GM18861 (cell line): ENCODE measurements around the gene GRP.
"Not testable (repeated sequence)": the region's sequence is repeated elsewhere in the genome, so short reads cannot be mapped to it uniquely, and the experiment has no call there.

ENCODE experiments used
- ATAC-seq: cut with Tn5 transposase; IDR thresholded peaks from one replicate; pipeline ENCODE4 v1.9.1; 2021; ENCODE audit not compliant: unreplicated experiment

GRP gene

DNA sequence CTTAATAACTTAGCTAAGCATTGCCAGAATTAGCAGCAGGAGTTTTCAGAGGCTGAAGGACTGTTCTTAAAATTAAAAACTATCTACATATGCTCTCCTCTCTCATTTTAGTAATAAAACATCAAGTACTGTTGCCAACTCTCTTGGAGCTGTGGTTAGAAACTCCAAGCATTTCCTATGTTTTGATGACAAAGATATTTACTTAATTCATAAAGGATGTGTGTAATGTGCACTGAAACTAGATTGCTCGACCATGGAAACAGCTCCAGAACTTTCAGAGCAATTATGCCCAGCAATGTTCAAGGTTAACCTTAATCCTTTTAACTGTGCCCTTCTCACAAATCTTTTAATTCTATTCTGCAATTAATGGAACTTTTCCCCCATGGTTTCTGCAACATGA lies 8.4 kb downstream of the GRP start:
- no peak for ATAC-seq

DNA sequence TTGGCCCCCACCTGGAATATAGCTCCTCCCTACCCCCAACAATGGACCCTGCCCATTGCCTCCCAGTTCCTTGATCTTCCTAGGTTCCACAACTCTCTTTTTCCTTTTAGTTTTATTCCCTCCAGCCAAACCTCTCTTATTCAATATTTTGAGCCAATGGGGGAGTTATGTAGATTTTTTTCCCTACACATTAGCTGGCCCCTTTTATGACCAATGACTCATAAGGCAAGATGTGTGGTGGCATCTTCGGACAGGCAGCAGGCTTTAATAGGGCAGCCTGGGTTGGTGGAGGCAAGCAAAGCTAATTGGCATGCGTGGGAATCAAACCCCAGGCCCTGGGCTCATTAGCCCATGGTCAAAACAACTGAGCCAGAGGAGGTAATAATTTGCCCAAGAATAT lies 9.2 kb downstream of the GRP start:
- ATAC-seq = no peak

DNA sequence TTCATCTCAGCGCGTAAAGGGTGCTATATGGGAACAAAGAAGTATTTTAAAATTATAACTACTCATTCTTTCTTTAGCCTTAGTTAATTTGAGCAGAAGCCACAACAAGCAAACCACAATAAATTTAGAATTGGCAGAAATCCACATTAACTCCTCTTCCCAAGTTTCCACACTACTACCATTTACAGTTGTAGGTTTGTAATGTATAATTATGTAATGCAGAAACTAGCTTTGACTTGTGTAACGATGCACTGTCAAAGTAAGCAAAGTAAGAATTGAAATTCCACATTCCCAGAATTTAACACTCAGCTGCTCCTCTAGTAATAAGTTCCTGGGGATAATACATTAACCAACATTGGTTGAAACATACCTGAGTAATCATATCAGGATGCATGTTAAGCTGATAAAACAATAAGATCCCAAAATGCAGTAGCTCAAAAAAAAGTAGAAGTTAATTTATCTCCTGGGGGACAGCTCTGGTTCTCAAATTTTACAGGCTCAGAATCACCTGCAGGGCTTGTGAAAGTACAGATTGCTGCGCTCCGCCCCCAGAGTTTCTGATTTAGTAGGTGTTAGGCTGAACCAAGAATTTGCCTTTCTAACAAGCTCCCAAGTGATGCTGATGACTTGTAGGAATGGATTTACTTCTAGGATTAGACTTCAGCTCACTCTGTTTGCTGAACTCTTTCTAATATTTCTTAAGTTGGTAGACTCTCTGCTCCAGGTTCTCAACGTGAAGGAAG lies 9.9 kb downstream of the GRP start:
- no peak for ATAC-seq

DNA sequence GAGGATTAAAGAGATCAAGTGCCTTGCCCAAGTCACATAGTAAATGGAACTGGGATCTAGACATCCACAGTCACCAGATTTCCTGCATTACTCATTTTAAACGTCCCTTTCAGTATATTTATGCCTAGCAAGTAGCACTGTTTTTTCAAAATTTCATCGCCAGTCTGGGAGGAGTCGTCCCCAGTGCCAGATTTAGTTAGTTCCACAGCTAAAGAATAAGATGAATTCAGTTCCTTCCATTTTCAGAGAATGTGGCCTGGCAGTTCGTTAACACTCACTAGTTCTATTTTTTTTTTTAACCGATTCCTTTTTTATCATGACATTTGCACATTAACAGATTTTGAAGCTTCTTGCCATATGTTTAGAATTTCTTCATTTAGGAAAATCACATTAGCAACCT lies 11.2 kb downstream of the GRP start:
- ATAC-seq = no peak

DNA sequence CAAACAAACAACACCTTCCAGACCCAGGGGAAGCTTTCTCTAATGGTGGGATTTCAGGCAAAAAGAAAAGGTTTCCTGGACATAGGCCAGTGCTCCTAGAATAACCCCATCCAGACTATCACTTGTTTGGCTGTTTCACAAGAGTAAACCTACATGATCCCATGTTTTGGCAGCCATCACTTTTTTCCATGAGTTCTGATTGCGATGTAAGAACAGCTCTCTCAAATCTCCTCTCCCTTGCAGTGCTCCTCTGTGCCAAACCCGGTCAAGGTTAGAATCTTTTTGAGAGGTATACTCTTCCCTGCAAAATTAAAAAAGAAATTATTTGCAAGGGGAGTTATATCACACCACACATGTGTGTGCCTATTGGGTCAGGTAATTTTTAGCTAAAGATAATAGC lies 11.9 kb downstream of the GRP start:
- no peak for ATAC-seq

DNA sequence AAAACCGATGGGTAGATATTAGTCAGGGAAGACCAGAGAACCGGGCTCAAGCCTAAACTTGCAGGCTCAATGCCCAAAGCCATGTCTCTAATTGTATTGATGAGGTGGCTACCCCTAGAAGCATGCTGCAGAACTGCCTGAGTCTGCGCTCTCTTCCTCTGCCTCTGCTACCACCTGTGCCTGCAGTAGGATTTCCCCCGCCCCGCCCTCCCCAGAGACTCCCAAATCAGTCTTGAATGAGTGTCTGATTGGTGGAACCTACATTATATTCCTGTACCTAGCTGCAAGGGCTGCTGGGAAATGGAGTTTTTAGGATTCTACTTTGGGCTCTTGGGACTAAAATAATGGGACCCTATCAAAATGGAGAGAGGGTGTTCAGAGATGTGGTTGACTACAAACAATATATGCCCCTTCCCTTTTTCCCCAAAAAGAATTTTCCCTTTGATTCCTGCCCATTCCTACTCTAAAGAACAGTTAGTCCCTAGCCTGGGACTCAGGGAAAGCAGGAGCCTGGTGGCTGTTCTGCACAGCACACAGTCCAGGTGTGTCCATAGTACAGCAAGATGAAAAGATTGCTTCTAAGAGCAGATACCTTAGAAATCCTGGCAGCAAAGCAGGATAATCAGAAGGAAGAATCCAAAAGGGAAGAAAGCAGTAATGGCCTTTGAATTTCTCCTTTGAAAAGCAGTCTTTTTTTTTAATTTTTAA lies 12.5 kb downstream of the GRP start:
- no peak for ATAC-seq

DNA sequence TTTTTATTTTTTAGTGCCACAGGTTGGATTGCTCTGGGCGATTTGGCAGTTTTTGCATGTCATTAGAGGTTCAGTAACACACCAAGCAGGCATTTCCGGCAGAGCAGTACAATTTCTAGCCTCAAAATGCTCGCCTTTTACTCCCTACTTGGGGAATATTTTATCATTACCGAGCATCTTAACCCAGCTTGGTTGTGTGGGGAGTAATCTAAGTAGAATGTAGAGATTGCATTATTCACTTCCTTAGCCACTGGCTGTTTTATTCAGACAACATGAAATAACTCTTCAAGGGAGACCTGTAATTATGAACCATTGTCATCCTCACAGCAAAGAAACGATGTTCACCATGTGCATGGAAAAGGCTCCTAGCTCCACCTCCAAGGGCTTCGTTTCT lies 13.1 kb downstream of the GRP start:
- no peak for ATAC-seq

DNA sequence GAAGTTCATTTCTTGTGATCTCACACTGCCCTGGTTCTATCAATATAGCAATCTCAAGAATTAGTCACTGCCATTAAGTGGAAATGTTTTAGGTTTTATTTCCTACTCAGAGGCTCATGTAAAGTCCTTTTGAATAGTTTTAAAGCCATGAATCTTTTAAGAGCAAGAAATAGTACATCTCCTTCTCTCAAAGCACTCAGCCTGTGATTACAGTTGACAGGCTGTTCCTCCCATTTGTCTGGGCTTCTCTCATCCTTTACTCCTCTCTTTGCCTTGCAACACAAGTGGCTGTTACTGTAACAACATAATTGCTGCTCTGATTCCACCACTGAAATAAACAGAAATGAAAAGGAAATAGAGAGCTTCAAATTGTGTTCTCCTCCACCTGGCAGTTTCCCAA lies 18.4 kb downstream of the GRP start:
- no peak for ATAC-seq

DNA sequence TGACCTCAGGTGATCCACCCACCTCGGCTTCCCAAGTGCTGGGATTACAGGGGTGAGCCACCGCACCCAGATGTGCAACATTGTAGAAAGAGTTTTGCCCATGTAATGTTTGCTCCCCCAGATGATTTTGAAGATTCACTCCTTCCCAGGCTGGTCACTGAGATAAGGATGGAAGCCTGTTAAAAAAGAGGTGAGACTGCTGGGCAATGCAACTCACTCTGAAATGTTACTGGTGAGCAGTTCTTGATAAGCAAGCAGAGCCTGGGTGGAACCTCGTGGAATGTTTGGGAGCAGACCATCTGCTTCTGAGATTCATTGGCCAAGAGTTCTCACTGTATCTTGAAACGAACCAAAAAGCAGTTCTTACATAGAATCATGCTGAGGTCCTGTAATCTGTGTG lies 19.7 kb downstream of the GRP start:
- no peak for ATAC-seq

DNA sequence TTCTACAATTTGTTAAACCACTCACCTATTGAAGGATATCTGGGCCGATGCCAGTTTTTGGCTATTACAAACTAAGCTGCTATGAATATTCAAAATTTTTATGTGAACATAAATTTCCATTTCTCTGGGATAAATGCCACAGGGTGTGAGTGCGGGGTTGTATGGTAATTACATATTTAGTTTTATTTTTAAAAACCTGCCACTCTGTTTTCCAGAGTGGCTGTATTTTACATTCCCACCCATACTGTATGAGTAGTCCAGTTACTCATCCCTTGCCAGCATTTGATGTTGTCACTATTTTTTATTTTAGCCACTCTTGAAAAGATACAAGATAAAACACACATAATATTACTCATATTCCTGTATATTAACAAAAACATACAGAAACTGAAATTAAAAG lies 22.9 kb downstream of the GRP start:
- no peak for ATAC-seq

DNA sequence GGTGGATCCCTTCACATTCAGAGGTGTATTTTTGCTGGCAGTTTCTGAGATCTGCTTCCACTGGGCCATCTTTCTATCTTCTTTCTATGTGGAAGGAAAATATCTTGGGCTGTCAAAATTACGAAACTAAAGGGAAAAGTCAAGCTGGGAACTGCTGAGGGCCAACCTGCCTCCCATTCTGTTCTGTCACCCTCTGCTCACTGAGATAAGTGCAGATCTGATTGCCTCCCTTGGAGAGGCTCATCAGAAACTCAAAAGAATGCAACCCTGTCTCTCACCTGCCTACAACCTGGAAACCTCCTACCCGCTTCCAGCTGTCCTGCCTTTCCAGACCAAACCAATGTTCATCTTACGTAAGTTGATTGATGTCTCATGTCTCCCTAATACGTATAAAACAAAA lies 26.8 kb downstream of the GRP start:
- ATAC-seq = no peak

DNA sequence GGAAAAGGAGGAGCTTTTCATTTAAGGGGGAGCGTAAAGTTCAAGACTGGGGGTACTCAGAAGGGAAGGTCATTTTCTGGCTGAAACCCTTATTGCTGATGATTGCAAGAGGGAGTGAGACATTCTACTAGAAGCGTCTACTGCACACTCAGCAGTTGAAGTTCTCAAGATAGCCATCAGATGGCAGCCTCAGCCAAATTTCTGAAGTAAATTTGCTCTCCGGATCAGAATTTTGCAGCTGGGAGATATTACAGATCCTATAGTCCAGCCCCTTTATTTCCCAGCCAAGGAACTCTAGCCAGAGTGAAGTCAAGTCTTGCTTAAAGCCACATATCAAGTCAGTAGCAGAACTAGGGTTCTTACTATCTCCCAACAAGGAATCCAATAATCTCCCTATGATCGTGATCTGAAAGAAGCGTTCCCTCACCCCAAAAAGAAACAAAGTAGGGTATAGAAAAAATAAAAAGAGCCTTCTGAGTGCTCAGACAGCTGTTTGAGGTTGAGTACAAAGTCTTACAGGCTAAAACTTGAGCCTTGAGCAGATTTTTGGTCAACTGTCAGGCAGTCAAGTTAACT lies 29.3 kb downstream of the GRP start:
- no peak for ATAC-seq

DNA sequence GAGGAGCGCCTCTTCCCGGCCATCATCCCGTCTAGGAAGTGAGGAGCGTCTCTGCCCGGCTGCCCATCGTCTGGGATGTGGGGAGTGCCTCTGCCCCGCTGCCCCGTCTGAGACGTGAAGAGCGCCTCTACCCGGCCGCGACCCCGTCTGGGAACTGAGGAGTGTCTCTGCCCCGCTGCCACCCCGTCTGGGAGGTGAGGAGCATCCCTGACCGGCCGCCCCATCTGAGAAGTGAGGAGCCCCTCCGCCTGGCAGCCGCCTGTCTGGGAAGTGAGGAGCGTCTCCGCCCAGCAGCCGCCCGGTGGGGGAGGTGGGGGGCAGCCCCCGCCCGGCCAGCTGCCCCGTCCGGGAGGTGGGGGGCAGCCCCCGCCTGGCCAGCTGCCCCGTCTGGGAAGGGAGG lies 35.5 kb downstream of the GRP start:
- not testable (repeated sequence) for ATAC-seq

DNA sequence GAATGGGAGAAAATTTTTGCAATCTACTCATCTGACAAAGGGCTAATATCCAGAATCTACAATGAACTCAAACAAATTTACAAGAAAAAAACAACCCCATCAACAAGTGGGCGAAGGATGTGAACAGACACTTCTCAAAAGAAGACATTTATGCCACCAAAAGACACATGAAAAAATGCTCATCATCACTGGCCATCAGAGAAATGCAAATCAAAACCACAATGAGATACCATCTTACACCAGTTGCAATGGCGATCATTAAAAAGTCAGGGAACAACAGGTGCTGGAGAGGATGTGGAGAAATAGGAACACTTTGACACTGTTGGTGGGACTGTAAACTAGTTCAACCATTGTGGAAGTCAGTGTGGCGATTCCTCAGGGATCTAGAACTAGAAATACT lies 41.9 kb downstream of the GRP start:
- ATAC-seq = not testable (repeated sequence)

DNA sequence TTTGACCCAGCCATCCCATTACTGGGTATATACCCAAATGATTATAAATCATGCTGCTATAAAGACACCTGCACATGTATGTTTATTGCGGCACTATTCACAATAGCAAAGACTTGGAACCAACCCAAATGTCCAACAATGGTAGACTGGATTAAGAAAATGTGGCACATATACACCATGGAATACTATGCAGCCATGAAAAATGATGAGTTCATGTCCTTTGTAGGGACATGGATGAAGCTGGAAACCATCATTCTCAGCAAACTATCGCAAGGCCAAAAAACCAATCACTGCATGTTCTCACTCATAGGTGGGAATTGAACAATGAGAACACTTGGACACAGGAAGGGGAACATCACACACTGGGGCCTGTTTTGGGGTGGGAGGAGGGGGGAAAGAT lies 42.3 kb downstream of the GRP start:
- ATAC-seq = not testable (repeated sequence)

DNA sequence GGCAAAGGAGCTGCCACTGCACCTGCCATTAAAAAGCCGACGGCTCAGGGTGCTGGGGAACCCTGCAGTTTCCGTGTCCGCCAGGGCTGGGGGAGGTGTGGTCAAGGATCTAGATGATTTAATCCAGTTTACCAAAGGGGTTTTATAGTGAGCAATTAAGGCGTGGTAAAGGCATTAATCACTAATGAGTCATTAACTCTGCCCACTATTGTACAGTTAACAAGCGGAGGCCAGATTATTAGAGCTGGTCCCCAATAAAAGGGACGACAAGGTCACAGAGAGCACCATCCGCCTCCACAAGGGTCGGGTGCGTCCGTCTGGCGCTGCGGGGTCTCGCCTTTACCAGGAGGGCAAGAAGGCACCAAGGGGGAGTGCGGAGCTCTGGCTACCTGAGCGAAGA lies 43.7 kb downstream of the GRP start:
- ATAC-seq = no peak

DNA sequence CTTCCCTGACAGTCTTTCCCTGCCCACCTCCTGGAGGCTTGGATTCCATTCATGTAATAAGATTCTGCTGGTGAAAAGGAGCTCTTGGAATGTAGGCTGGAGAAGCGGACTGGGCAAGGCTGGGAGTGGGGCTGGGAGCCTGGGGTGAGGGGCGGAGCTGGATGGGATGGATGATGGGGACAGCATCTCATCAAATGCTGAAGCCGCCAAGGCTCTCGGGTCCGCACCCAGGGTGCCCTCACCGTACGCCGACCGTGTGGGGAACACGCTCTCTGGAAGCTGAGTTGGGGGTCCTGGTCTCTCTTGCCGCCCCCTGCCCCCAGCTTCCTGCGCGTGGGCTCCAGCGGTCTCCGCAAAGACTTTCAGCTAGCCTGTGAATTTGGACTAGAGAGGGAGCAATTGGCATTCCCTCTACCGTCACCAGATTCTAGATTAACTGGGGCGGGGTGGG lies 44.2 kb downstream of the GRP start:
- no peak for ATAC-seq

DNA sequence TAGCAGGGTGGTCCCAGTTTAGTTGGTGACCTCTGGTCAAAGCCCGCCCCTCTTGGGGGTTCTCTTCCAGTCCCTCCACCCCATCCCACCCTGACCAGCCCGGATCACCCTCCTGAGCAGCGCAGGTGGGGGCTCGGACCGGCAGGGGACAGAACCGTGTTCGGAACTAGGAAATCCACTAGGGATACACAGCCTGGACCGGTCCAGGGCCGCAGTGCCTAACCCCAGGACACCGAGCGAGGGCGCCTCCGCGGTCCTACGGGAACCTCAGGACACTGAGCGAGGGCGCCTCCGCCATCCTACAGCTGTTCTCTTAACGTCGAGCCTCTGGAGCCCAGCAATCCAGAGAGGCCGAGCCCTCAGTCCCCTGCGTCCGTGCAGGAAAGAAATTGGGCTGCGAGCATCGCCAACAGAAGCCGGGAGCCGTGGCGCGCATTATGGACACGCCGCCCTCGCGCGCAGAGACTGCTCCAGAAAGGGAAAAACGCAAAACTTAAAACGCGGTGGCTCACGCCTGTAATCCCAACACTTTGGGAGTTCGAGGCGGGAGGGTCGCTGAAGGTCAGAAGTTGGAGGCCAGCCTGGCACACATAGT lies 44.8 kb downstream of the GRP start:
- no peak for ATAC-seq

DNA sequence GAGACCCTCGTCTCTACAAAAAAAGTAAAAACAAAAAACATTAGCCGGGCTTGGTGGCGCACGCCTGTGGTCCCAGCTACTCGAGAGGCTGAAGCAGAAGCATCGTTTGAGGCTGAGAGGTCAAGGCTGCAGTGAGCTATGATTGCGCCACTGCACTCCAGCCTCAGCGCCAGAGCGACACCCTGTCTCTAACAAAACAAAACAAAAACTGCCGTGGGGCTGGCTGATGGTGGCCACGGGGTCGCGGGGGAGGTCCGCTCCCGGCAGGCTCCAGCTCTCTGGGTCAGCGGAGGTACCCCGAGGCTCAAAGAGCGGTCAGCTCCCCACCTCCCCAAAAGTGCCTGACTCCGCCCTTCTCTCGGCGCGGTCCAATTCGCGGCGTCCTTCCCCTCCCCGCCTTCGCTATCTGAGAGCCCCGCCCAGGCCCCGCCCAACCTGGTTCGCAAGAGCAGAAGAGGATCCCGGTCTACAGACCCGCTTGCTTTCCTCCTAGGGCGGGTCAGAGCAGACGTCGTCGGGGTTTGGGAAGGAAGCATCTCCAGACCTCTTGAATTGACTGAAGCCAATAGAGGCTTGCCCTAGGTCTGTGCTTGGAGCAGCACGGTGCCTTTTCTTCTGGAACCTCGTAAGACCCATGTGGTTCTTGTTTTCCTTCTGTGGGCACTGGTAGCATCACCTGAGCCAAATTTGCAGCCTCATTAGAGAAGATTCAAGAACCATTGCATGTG lies 45.5 kb downstream of the GRP start:
- no peak for ATAC-seq

DNA sequence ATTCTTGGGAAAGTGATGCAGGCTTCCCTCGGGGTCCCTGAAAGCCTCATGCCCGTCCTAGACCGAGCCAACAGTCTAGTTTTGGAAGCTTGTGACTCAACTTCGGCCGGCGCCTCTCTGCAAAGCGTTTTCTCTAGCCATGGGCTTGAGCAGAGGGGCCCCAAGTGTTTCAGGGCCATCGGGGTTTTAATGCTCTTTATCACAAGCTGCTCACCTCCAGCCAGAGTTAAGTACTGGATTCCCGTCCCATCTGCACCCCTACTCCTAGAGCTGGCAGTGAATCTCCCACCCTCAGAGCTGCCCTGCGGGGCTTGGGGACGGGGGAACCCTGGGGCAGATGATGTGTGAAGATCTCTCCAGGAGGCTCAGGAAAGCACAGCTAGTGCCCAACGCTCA lies 46.0 kb downstream of the GRP start:
- ATAC-seq = no peak

DNA sequence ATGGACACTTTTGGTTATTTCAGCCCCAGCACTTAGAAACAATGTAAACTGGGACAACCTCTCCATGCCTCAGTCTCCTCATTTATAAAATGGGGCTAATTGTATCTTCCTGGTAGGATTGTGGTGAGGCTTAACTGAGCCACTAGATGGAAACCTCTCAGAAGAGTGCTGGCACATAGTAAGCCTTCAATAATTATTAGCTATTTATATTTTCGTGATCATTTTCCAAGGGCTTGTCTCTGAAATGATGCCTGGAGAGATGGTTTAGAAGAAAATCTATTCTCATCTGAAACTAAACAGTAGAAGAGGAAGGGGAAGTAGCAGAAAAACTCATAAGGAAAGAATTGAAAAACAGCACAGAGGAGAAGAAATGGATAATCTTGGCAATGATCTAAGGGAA lies 46.5 kb downstream of the GRP start:
- no peak for ATAC-seq
